Activated naive CD4-positive, alpha-beta T cell treated with anti-CD3 and anti-CD28 coated beads for 36 hours (primary cell): ENCODE results near the gene CDK13. TPM values are rescaled to one million over a fixed set of nuclear protein-coding genes. Genes with fewer than 3 reads are reported as not detected.

ENCODE experiments used
- CTCF ChIA-PET: fragments of 350-600 bp; sonication (Branson Sonifier 250); formaldehyde crosslinking; loops from one replicate; lab custom pipeline; 2021; ENCODE audit warnings: antibody characterized with exemption; lab: Charles Lee
- DNase-seq: peaks from one replicate; pipeline ENCODE4 v3.0.0-alpha.2; 2020
- H3K27ac Mint-ChIP-seq: one replicate; pipeline ENCODE4 v1.8.0; 2021; ENCODE audit warnings: mild to moderate bottlenecking, mixed read lengths
- H3K27me3 Mint-ChIP-seq: one replicate; pipeline ENCODE4 v1.8.0; 2021; ENCODE audit warnings: low read depth, mixed read lengths
- H3K36me3 Mint-ChIP-seq: one replicate; pipeline ENCODE4 v1.8.0; 2021; ENCODE audit warnings: low read depth, mixed read lengths
- H3K4me1 Mint-ChIP-seq: one replicate; pipeline ENCODE4 v1.8.0; 2021; ENCODE audit warnings: low read depth, mixed read lengths
- H3K4me3 Mint-ChIP-seq: one replicate; pipeline ENCODE4 v1.8.0; 2021; ENCODE audit warnings: mild to moderate bottlenecking, moderate library complexity, mixed read lengths
- H3K9me3 Mint-ChIP-seq: one replicate; pipeline ENCODE4 v1.8.0; 2021; ENCODE audit warnings: mixed read lengths
- intact Hi-C: fragments of 100-400 bp; cut with micrococcal nuclease; formaldehyde crosslinking; loops from one replicate; pipeline ENCODE4 v1.15.1; 2023
- total RNA-seq, 2 experiments: library from RNA; stranded (reverse); gene quantifications; one replicate each; pipeline ENCODE4 v1.2.3, GENCODE V29; 2021

Gene CDK13
- total RNA-seq, 2 experiments from 2014 or later = 27.8 to 28.1 TPM

DNA sequence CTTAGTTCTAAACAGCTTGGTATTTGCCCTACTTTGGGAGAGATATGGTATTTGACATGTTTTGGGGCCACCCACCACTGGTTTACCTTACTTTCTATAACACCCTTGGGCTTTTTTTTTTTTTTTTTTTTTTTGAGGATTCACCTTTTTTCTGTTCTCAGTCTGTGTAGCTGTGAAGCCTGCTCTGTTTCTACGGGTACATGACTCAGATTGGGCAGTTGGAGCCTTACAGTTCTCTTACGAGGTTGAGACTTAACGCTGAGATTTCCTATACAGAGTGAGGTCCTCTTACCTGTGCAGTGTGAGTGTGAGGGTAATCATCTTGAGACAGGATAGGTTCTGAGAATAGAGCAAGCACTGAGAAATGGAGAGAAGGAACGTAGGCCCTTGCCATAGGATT, 77.5 kb downstream of the CDK13 start:
- CTCF ChIA-PET = interaction anchor here (0.7 to 1.4 kb wide), 3 partner anchors 10 to 234 kb away, joined by 3 to 4 read pairs (median 3); no protein-coding TSS in a partner anchor

DNA sequence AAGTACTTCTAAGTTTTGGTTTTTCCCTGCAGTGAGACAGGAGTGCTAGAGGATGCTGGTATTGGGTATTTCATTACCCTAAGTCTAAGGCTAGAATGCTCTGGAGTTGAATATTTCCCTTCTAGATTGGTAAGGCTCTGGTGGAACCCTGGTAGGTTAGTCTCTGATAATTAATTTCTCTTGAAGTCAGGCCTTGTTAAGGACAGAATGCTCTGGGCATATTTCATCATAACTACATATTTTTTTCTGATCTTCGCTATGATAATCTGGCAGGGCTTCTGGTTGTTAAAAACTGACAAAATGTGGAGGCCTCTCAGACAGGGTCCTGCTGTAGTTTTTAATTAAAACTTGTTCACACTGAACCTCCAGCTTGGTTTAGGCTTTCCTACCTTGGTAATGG, 83.8 kb downstream of the CDK13 start:
- Mint-ChIP-seq H3K27me3 (no peaks in the 10 kb centered on the region), H3K4me1 (peaks cover 16% of the 10 kb centered on the region), H3K9me3 (peaks cover 5% of the 10 kb centered on the region), H3K27ac (no peak overlapping the region), H3K4me3 (no peak overlapping the region), H3K36me3 (peaks cover 16% of the 10 kb centered on the region)
- intact Hi-C loops = no loop called here
- CTCF ChIA-PET = no interaction called here
- DNase-seq = no peak

More for the DNA sequence above, 77.5 kb downstream of the CDK13 start:
- Mint-ChIP-seq H3K36me3 (peaks cover 13% of the 10 kb centered on the region), H3K4me3 (no peak overlapping the region), H3K4me1 (peaks cover 17% of the 10 kb centered on the region), H3K27me3 (no peaks in the 10 kb centered on the region), H3K27ac (no peak overlapping the region), H3K9me3 (no peaks in the 10 kb centered on the region)
- intact Hi-C loops = no loop called here
- DNase-seq = no peak

DNA sequence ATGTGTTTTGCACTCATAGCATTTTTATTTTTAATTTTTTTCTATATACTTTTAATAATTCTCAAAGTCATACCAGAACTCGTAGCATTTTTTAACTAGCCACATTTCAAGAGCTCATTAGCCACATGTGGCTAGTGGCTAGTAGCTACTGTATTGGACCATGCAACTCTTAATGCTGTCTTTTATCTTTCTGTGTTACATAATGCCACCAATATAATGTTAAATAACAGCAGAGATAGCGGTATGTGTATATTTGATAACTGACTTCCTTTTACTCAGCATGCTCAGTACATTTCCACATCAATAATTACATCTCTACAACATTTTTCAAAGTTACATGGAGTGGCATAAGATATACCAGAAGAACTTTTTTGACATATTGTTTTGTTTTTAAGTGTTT, 91.4 kb downstream of the CDK13 start:
- Mint-ChIP-seq H3K4me3 (no peak overlapping the region), H3K27me3 (no peaks in the 10 kb centered on the region), H3K36me3 (peaks cover 9% of the 10 kb centered on the region), H3K9me3 (peaks cover 5% of the 10 kb centered on the region), H3K27ac (no peak overlapping the region), H3K4me1 (peaks cover 12% of the 10 kb centered on the region)
- no peak for DNase-seq
- intact Hi-C loops = no loop called here
- CTCF ChIA-PET = interaction anchor here (0.6 to 2.4 kb wide), 3 partner anchors 9 to 77 kb away, joined by 3 to 14 read pairs (median 3); no protein-coding TSS in a partner anchor

DNA sequence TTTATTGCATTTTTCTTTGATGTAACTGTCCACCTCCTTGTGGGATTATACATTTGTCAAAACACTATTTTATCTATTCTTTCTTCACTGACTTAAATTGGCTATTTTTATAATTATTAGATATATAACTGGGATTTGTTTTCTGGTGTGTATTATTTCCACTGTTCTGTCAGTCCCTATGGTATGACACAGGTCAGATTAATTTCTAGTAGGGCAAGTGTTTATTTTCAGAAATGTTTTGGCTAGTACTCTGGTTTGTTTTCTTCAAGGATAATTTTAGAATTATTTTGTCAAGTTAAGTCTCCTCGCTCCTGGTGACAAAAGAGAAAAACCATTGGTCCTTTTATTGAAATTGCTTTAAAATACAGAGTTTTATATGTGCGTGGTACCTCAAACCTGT, 93.1 kb downstream of the CDK13 start:
- H3K4me1 Mint-ChIP-seq = peaks cover 6% of the 10 kb centered on the region
- peaks cover 2% of the 10 kb centered on the region for H3K36me3 Mint-ChIP-seq
- no peaks in the 10 kb centered on the region for H3K9me3 Mint-ChIP-seq
- no peak overlapping the region for H3K4me3 Mint-ChIP-seq
- DNase-seq = no peak
- H3K27ac Mint-ChIP-seq = no peak overlapping the region
- H3K27me3 Mint-ChIP-seq = no peaks in the 10 kb centered on the region
- intact Hi-C loops = no loop called here
- CTCF ChIA-PET = interaction anchor here (2.2 kb wide), 1 partner anchor 9 kb away, joined by 6 read pairs; no protein-coding TSS in a partner anchor

DNA sequence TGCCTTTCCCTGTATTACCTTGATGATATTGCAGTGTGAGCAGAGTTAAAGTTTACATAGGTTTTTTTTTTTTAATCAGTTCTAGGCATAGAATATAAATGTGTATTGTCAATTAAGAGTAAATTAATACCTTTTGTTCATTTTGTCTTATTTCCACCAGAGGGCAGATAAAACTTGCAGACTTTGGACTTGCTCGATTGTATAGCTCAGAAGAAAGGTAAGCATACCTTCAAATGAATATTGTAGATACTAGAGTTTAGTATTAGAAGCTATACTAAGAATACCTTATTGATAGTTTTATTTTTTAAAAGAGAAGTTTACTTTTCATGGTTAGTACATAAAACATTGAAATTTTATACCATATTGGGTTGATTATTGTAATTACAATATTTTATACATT, 97.6 kb downstream of the CDK13 start:
- CTCF ChIA-PET = interaction anchor here (1.1 to 1.5 kb wide), 2 partner anchors 151 to 153 kb away, joined by 5 to 6 read pairs; no protein-coding TSS in a partner anchor
- peaks cover 2% of the 10 kb centered on the region for H3K36me3 Mint-ChIP-seq
- no peaks in the 10 kb centered on the region for H3K9me3 Mint-ChIP-seq
- H3K4me1 Mint-ChIP-seq = peaks cover 4% of the 10 kb centered on the region
- intact Hi-C loops = no loop called here
- DNase-seq = no peak
- no peaks in the 10 kb centered on the region for H3K27me3 Mint-ChIP-seq
- no peak overlapping the region for H3K27ac Mint-ChIP-seq
- no peak overlapping the region for H3K4me3 Mint-ChIP-seq

DNA sequence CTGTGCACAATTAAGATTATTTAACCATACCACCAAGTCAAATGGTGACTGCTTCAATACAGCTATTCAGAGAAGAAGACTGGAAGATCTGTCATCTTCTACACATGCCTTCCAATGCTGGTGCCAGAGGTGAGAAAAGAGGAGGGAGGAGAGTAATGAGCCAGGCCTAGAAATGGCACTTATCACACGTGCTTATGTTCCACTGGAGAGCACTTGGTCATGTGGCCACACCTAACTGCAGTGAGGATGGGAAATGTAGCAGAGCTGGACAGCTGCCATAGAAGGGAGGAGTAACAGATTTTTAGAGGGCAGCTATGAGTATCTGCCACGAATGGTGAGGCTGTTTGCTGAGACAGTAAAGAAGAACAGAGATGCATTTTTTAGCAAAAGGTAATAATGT, 107.2 kb downstream of the CDK13 start:
- no peak overlapping the region for H3K27ac Mint-ChIP-seq

DNA sequence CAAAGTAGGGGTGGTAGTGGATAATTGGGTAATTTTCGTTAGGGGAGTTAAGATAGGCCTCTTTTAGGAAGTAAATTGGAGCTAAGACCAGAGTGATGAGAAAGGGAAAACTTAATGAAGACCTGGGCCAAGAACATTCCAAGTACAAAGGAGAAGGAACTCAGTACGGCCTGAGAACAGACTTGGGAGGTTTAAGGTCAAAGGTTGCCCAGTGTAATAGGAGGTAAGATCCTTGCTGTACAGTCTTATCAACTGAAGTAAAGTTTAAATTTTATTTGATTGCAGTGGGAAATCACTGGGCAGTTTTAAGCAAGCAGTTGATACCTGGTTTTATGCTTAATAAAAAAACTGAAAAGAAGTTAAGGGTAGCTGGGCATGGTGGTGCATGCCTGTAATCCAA, 108.0 kb downstream of the CDK13 start:
- no peaks in the 10 kb centered on the region for H3K27me3 Mint-ChIP-seq
- no peak overlapping the region for H3K27ac Mint-ChIP-seq
- H3K36me3 Mint-ChIP-seq = peaks cover 6% of the 10 kb centered on the region
- no peak overlapping the region for H3K4me3 Mint-ChIP-seq
- intact Hi-C loops = loop anchor here (10.0 kb wide), 1 partner anchor 313 kb away; no protein-coding TSS in a partner anchor
- CTCF ChIA-PET = no interaction called here
- H3K9me3 Mint-ChIP-seq = no peaks in the 10 kb centered on the region
- no peak for DNase-seq
- peaks cover 2% of the 10 kb centered on the region for H3K4me1 Mint-ChIP-seq

More for the DNA sequence above, 107.2 kb downstream of the CDK13 start:
- no peaks in the 10 kb centered on the region for H3K27me3 Mint-ChIP-seq
- DNase-seq = no peak
- CTCF ChIA-PET = no interaction called here
- no peaks in the 10 kb centered on the region for H3K9me3 Mint-ChIP-seq
- no peak overlapping the region for H3K4me3 Mint-ChIP-seq
- intact Hi-C loops = loop anchor here (10.0 kb wide), 1 partner anchor 312 kb away; no protein-coding TSS in a partner anchor
- peaks cover 4% of the 10 kb centered on the region for H3K36me3 Mint-ChIP-seq
- H3K4me1 Mint-ChIP-seq = peaks cover 4% of the 10 kb centered on the region

DNA sequence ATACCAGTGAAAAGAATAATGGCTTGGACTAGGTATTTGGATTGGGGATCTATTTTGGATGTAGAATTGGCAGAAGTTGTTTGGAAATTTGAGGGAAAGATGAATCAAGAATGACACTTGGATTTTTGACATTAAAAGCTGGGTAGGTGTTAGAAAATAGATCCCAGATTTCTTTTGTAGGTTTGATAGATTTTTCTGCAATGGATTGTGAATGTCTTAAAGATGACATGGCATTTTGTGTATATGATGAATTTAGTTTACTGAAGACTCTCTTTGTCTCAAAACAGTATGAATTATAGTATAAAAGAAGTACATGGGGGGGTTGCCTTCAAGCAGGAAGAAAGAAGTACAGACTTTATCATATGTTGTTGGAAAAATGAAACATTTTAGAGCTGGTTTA, 108.6 kb downstream of the CDK13 start:
- Mint-ChIP-seq H3K27me3 (no peaks in the 10 kb centered on the region), H3K4me3 (no peak overlapping the region), H3K27ac (no peak overlapping the region), H3K4me1 (peaks cover 2% of the 10 kb centered on the region), H3K9me3 (no peaks in the 10 kb centered on the region), H3K36me3 (peaks cover 7% of the 10 kb centered on the region)
- DNase-seq = no peak
- CTCF ChIA-PET = interaction anchor here (1.0 kb wide), 1 partner anchor 162 kb away, joined by 3 read pairs; no protein-coding TSS in a partner anchor
- intact Hi-C loops = loop anchor here (10.0 kb wide), 1 partner anchor 314 kb away; no protein-coding TSS in a partner anchor

DNA sequence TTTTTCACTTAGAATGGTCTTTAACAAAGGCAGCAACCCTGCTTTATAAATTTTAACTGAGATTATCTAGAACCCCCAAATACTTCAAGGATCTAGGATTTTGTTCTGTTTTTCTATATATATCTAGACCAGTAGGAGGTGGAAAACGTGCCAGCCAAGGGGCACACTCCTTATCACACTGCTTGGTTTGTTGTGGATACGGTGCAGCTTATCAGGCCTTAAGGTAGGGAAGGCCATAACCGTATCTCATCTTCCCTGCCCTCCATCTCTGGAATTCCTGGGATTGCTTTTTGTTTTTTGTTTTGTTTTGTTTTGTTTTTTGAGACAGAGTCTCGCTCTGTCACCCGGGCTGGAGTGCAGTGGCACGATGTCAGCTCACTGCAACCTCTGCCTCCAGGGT, 109.0 kb downstream of the CDK13 start:
- intact Hi-C loops = loop anchor here (10.0 kb wide), 1 partner anchor 314 kb away; no protein-coding TSS in a partner anchor
- H3K4me1 Mint-ChIP-seq = peaks cover 2% of the 10 kb centered on the region
- H3K27ac Mint-ChIP-seq = no peak overlapping the region
- CTCF ChIA-PET = interaction anchor here (1.0 kb wide), 1 partner anchor 163 kb away, joined by 3 read pairs; no protein-coding TSS in a partner anchor
- peaks cover 7% of the 10 kb centered on the region for H3K36me3 Mint-ChIP-seq
- no peak overlapping the region for H3K4me3 Mint-ChIP-seq
- DNase-seq = no peak
- H3K27me3 Mint-ChIP-seq = no peaks in the 10 kb centered on the region
- H3K9me3 Mint-ChIP-seq = no peaks in the 10 kb centered on the region

DNA sequence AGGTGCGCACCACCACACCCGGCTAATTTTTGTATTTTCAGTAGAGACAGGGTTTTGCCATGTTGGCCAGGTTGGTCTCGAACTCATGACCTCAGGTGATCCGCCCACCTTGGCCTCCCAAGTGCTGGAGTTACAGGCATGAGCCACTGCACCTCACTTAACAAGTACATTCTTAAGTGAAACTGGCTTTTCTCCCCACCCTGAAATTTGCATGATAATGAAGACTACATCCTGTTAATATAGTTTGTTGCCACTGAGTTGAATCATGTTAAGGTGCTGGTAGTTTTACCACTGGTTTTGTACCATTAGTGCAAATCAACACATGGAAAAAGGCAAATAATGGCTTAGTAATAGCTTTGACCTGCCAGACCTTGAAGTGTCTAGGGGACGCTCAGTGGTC, 122.2 kb downstream of the CDK13 start:
- no peak overlapping the region for H3K4me3 Mint-ChIP-seq
- intact Hi-C loops = no loop called here
- CTCF ChIA-PET = interaction anchor here (1.3 kb wide), 1 partner anchor 176 kb away, joined by 4 read pairs; no protein-coding TSS in a partner anchor
- H3K4me1 Mint-ChIP-seq = no peaks in the 10 kb centered on the region
- no peak overlapping the region for H3K27ac Mint-ChIP-seq
- no peaks in the 10 kb centered on the region for H3K9me3 Mint-ChIP-seq
- no peaks in the 10 kb centered on the region for H3K36me3 Mint-ChIP-seq
- no peaks in the 10 kb centered on the region for H3K27me3 Mint-ChIP-seq
- no peak for DNase-seq

DNA sequence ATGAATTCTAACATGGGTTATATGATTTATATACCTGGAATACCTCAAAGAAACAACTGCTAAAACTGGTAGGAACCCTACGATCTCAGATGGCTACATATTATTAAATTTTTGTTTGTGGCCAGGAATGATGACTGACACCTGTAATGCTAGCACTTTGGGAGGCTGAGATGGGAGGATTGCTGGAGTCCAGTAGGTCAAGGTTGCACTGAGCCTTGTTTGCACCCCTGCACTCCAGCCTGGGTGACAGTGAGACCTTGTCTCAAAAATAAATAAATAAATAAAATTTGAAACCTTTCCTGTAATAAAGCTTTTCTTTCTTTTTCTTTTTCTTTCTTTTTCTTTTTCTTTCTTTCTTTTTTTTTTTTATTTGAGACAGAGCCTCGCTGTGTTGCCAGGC, 123.2 kb downstream of the CDK13 start:
- H3K36me3 Mint-ChIP-seq = no peaks in the 10 kb centered on the region
- H3K9me3 Mint-ChIP-seq = no peaks in the 10 kb centered on the region
- H3K4me1 Mint-ChIP-seq = no peaks in the 10 kb centered on the region
- no peak overlapping the region for H3K27ac Mint-ChIP-seq
- no peak for DNase-seq
- H3K27me3 Mint-ChIP-seq = no peaks in the 10 kb centered on the region
- no peak overlapping the region for H3K4me3 Mint-ChIP-seq
- CTCF ChIA-PET = no interaction called here
- intact Hi-C loops = no loop called here

DNA sequence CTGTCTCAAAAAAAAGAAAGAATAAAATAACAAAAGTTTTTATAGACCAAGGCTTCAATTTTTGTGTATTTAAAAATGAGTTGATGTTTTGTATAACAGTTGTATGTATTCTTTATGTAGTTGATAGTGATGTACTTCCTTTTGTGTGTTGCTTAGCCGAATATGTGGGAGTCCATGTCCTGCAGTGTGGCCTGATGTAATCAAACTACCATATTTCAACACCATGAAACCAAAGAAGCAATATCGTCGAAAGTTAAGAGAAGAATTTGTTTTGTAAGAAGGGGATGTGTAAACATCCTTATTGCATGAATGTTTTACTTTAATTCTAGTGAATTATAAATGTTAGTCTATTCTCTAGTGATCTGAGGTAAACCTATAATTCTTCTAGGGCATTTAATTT, 127.8 kb downstream of the CDK13 start:
- no peaks in the 10 kb centered on the region for H3K27me3 Mint-ChIP-seq
- no peak for DNase-seq
- peaks cover 2% of the 10 kb centered on the region for H3K36me3 Mint-ChIP-seq
- peak overlapping the region; percentile 59 for H3K27ac Mint-ChIP-seq
- CTCF ChIA-PET = interaction anchor here (0.9 to 1.3 kb wide), 2 partner anchors 16 to 182 kb away, joined by 3 to 4 read pairs; no protein-coding TSS in a partner anchor
- H3K9me3 Mint-ChIP-seq = no peaks in the 10 kb centered on the region
- intact Hi-C loops = no loop called here
- no peaks in the 10 kb centered on the region for H3K4me1 Mint-ChIP-seq
- H3K4me3 Mint-ChIP-seq = no peak overlapping the region

DNA sequence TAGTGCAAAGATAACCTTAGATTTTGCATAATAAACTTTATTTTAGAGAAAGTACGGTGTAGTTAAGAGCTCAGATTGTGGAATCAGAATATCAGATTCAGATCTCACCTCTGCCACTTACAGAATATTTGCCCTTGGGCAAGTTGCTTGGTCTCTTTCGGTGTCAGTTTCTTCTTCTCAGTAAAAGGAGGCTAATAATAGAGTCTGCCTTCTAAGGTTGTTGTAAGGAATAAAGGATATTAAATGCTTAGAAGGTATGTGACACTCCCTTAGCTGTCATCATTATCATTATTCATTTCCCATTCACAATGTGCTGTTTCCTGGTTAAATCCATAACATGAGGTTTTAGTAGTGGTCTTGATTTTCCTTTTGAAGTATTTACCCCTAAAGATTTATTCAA, 142.1 kb downstream of the CDK13 start:
- Mint-ChIP-seq H3K27ac (no peak overlapping the region), H3K9me3 (no peaks in the 10 kb centered on the region), H3K27me3 (no peaks in the 10 kb centered on the region), H3K4me1 (peaks cover 8% of the 10 kb centered on the region), H3K4me3 (no peak overlapping the region), H3K36me3 (peaks cover 10% of the 10 kb centered on the region)
- CTCF ChIA-PET = no interaction called here
- intact Hi-C loops = no loop called here
- no peak for DNase-seq
